ENCODE data around the gene GATA5.
A peak's percentile ranks its signal among the peaks of the same experiment; 100 is the strongest.

Gene GATA5

GRCh38 chr20:62487118-62487517 is 11.3 kb upstream of the GATA5 start:
- DNase-seq (ENCODE audit: low spot score) = no peak

GRCh38 chr20:62486484-62486883 is 10.7 kb upstream of the GATA5 start:
- no peak for DNase-seq (ENCODE audit: low spot score)

DNA sequence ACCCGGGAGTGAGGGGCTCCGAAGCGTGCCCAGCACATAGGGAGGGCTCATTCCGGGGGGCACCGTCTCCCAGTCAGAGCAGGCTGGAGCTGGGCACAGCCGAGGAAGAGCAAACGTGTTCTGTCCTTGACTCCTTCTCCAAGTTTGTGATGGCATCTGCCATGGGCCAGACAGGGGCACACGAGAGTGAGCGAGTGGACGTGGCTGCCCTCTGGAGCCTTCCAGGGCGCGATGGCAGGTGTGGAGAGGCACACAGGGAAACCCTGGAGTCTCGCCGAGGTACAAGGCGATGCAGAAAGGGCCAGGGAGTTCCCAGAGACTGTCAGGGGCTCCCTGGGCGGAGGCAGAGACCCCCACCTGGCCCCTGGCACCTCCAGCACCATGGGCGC is 9.9 kb upstream of the GATA5 start:
- DNase-seq (ENCODE audit: low spot score) = no peak

DNA sequence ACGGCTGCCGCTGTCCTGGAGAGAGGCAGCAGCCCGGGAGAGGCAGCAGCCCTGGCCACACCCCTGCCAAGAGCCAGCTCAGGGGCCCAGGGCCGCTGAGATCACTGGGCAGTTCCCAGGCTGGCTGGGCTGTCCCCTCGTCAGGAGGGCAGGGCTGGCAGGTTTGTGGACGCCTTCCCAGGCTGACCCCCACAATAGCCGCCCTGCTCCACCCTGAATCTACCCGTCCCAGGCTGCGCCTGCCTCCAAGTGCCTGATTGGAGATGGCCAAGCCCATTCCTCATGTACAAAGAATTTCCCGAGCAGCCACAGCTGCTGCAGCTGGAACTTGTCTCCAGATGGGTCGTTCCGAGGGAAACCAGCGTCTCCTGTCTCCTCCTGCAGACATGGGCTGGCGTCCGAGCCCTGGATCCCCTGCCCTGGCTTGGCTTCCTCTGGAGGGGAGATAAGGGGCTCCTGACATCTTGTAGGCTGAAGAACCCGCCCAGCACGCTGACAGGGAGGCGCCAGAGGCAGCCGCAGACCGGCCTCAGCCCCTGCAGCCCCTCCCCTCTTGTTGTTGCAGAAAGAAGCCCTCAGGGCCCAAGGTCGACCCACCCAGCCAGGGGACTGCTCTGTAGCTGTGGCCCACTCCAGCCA is 9.4 kb upstream of the GATA5 start:
- DNase-seq (ENCODE audit: low spot score) = peak; percentile 48

GRCh38 chr20:62484478-62484877 is 8.7 kb upstream of the GATA5 start:
- no peak for DNase-seq (ENCODE audit: low spot score)

- DNase-seq (ENCODE audit: low spot score) = no peak
These were observed 8.0 kb upstream of the GATA5 start for GRCh38 chr20:62483613-62484458.

DNA sequence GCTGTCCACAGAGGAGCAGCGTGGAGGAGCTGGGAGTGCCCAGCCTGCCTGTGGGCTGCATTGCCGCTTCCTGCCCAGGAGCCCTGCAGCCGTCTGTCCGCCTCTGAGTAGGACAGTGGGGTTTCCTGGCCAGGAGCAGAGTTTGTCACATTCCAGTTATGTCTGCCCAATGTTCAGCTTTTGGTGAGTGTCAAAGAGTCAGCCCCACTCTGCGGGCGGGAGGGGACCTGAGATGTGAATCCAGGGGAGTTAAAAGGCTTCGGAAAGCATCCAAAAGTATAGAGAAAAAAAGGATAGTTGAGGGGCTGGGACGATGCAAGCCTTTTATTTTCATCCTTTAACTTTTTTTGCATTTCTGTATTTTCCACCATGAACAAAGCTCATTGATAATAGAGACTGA is 7.2 kb upstream of the GATA5 start:
- DNase-seq (ENCODE audit: low spot score) = no peak

- DNase-seq (ENCODE audit: low spot score) = peak; percentile 51
These were observed 6.5 kb upstream of the GATA5 start for GRCh38 chr20:62482146-62482809.

- no peak for DNase-seq (ENCODE audit: low spot score)
These were observed 5.8 kb upstream of the GATA5 start for GRCh38 chr20:62481425-62482145.

DNA sequence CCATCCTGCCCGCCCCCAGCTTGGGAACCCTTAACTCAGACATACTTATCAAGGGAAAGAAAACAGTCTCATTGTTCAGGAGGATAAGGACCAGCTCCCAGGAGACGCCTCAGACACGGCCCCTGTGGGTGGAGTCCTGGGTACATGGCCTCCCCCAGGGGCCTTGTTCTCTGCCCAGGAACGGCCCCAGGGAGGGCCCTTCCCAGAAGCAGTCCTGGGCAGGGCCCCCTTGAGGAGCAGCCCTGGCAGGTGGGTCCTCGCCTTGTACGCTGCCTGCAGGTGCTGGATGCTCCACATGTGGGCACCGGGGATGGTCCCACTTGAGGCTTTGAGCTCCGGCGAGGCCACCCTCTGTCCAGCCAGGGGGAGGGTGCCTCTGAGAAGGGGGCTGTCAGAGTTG is 4.5 kb upstream of the GATA5 start:
- DNase-seq (ENCODE audit: low spot score) = no peak

DNA sequence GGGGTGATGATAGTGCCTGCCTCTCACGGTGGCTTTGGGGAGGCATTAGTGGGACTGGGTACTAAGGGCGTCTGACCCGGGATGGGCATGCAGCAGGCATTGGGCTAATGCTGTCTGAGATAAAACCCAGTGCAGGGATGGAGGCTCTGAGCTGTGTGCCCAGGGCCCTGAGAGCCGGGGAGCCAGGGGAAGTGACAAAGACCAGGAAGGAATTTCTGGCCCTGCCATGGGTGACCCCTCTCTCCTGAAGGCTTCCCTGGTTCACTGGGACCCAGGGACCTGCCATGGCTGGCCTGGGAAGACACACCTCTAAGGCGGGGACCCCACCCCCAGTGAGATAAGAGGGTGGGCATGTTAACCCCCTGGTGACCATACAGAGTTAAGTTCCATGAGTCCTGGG is 3.9 kb upstream of the GATA5 start:
- no peak for DNase-seq (ENCODE audit: low spot score)

GRCh38 chr20:62479156-62479555 is 3.4 kb upstream of the GATA5 start:
- no peak for DNase-seq (ENCODE audit: low spot score)

- DNase-seq (ENCODE audit: low spot score) = no peak
These were observed 2.1 kb upstream of the GATA5 start for GRCh38 chr20:62477669-62478455.

GRCh38 chr20:62476056-62476838 is 452 bp upstream of the GATA5 start:
- no peak for DNase-seq (ENCODE audit: low spot score)

GRCh38 chr20:62475027-62475771 is 596 bp downstream of the GATA5 start:
- no peak for DNase-seq (ENCODE audit: low spot score)

DNA sequence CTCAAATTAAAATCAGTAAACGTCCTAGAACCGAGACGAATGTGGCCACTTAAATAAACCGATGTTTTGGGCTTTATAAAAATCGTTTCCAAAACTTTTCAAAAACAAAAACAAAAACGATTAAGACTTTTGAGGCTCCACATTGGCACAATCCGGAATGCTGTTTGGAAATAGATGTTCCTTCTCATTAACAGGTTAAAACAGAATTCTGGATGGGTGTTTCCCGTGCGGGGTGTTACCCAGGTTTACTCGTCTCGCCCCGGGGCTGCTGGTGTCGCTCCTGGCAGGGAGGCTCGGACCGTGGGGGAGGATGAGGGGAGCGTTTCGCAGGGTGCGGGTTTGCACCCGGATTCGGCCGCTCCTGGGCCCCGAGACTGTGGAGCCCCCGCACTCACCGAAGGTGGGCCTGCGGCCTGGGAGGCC is 1.2 kb downstream of the GATA5 start:
- DNase-seq (ENCODE audit: low spot score) = no peak

DNA sequence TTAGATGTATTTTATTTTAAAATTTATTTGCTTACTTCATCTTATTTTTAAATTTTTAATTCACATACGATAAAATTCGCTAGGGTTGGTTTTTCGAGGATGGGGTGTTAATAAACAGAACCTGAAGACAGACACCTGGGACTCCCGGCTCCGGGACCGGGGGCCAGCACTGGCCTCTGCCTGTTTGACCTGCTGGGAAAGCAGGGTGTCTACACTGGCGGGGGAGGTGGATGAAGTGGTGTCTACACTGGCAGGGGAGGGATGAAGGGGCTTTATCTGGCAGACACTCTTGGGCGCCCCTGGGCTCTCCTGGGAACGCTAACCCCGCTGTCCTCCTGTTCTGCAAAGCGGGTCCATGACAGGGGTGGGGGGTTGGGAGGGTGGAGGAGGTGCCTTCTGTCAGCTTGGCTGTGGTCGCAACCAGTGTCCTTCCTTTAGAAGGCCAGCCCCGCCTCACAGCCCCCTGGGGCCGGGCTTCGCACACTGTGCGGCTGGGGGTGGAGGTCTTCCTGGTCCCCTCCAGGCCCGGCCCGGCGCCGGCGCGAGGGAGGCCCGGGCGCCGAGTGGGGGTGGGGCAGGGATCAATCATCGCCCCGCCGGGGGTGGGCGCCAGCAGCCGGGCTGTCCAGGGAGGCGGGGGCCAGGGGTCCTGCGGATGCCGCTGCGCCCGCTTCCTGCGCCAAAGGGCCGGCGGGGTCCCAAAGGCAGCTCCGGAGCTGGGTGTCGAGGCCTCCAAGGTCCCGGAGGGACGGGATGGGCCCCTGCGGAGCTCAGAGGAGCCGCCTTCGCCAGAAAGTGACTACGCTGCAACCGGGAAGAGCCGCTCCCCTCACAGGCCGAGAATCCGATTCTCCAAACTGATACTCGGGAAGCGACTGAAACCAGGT is 1.8 kb downstream of the GATA5 start:
- no peak for DNase-seq (ENCODE audit: low spot score)

- no peak for DNase-seq (ENCODE audit: low spot score)
These were observed 2.7 kb downstream of the GATA5 start for GRCh38 chr20:62472941-62473585.

Measured in hematopoietic multipotent progenitor cell treated with erythropoietin and hydrocortisone succinate and interleukin-3 and kit ligand, for 17 days (in vitro differentiated cells).